HEK293 (cell line): ENCODE results near the gene ARMH4.

Experiments
- CTCF ChIA-PET: fragments of 350-600 bp; formaldehyde crosslinking; extraction: SDS; loops from one replicate; lab custom pipeline; 2021; ENCODE audit warnings: antibody characterized with exemption; lab: Yijun Ruan, JAX
- POLR2A ChIA-PET: fragments of 300-600 bp; formaldehyde crosslinking; extraction: SDS; loops from one replicate; lab custom pipeline; 2020; ENCODE audit warnings: antibody characterized with exemption, inconsistent platforms; lab: Yijun Ruan, JAX
- H3K27ac ChIP-seq: fragments of 200-500 bp; sonication (Bioruptor generic); 2 replicates; pipeline ENCODE4 v1.5.1; 2014; ENCODE audit warnings: low read depth, low read length, control low read depth, inconsistent platforms; ENCODE audit errors: extremely low read depth
- H3K36me3 ChIP-seq, 2 experiments: fragments of 200-500 bp in 1 of 2; sonication (Bioruptor generic) in 1 of 2; 1 replicate in 1 of 2; 2 replicates in 1 of 2; pipeline ENCODE4 v1.5.1; 2014 to 2017; ENCODE audit warnings: inconsistent platforms in 2 of 2, low read length in 2 of 2; ENCODE audit not compliant: control insufficient read depth in 2 of 2, insufficient read depth in 1 of 2
- H3K4me1 ChIP-seq: fragments of 200-500 bp; sonication (Bioruptor generic); 2 replicates; pipeline ENCODE4 v1.5.1; 2014; ENCODE audit warnings: mild to moderate bottlenecking, low read length, inconsistent platforms; ENCODE audit not compliant: control insufficient read depth, insufficient read depth
- H3K4me3 ChIP-seq: 2 replicates; pipeline ENCODE4 v1.5.1; 2011; ENCODE audit warnings: low read depth, mild to moderate bottlenecking, control low read depth, low read length, moderate library complexity
- H3K9me3 ChIP-seq: fragments of 200-500 bp; sonication (Bioruptor generic); 2 replicates; pipeline ENCODE4 v1.5.1; 2014; ENCODE audit warnings: low read depth, low read length, inconsistent platforms; ENCODE audit not compliant: control insufficient read depth, insufficient read depth
- BCL6B ChIP-seq: fragments of 450-650 bp; formaldehyde crosslinking; IDR thresholded peaks from 2 replicates; pipeline ENCODE4 v1.5.1; 2017; ENCODE audit warnings: missing biosample characterization, missing genetic modification characterization
- EGR2 ChIP-seq: fragments of 450-650 bp; formaldehyde crosslinking; IDR thresholded peaks from 2 replicates; pipeline ENCODE4 v1.5.1; 2016; ENCODE audit warnings: low read depth, missing biosample characterization, missing genetic modification characterization
- ELK4 ChIP-seq: IDR thresholded peaks from 2 replicates; pipeline ENCODE4 v1.6.1; 2011; ENCODE audit warnings: mild to moderate bottlenecking, low read depth, low read length, borderline replicate concordance
- FEZF1 ChIP-seq: fragments of 450-650 bp; formaldehyde crosslinking; IDR thresholded peaks from 2 replicates; pipeline ENCODE4 v1.5.1; 2016; ENCODE audit warnings: missing biosample characterization, missing genetic modification characterization
- HIC1 ChIP-seq: fragments of 450-650 bp; formaldehyde crosslinking; IDR thresholded peaks from 2 replicates; pipeline ENCODE4 v1.5.1; 2016; ENCODE audit warnings: missing biosample characterization, missing genetic modification characterization
- REST ChIP-seq: fragments of 450-650 bp; formaldehyde crosslinking; IDR thresholded peaks from 2 replicates; pipeline ENCODE4 v1.5.1; 2016; ENCODE audit warnings: missing biosample characterization, missing genetic modification characterization
- SALL2 ChIP-seq: fragments of 450-650 bp; formaldehyde crosslinking; IDR thresholded peaks from 2 replicates; pipeline ENCODE4 v1.5.0; 2017; ENCODE audit warnings: missing biosample characterization, mild to moderate bottlenecking, missing genetic modification characterization, borderline replicate concordance
- ZBTB48 ChIP-seq: fragments of 450-650 bp; formaldehyde crosslinking; IDR thresholded peaks from 2 replicates; pipeline ENCODE4 v1.5.1; 2016; ENCODE audit warnings: missing biosample characterization, missing genetic modification characterization
- ZNF174 ChIP-seq: fragments of 450-650 bp; formaldehyde crosslinking; IDR thresholded peaks from 2 replicates; pipeline ENCODE4 v1.5.0; 2017; ENCODE audit warnings: missing biosample characterization, mild to moderate bottlenecking, missing genetic modification characterization
- ZNF175 ChIP-seq: fragments of 450-650 bp; formaldehyde crosslinking; IDR thresholded peaks from 2 replicates; pipeline ENCODE4 v1.5.1; 2016; ENCODE audit warnings: missing biosample characterization, missing genetic modification characterization
- ZNF223 ChIP-seq: fragments of 450-650 bp; formaldehyde crosslinking; IDR thresholded peaks from 2 replicates; pipeline ENCODE4 v1.5.1; 2016; ENCODE audit warnings: missing biosample characterization, missing genetic modification characterization
- ZNF335 ChIP-seq: fragments of 450-650 bp; formaldehyde crosslinking; conservative IDR thresholded peaks from 2 replicates; pipeline ENCODE4 v1.5.1; 2016; ENCODE audit warnings: missing biosample characterization, missing genetic modification characterization
- ZNF354C ChIP-seq: fragments of 450-650 bp; formaldehyde crosslinking; IDR thresholded peaks from 2 replicates; pipeline ENCODE4 v1.5.1; 2016; ENCODE audit warnings: missing biosample characterization, missing genetic modification characterization, low read depth, borderline replicate concordance
- ZNF37A ChIP-seq: fragments of 450-650 bp; IDR thresholded peaks from 2 replicates; pipeline ENCODE4 v1.5.1; 2018; ENCODE audit warnings: missing biosample characterization, missing genetic modification characterization
- ZNF580 ChIP-seq: fragments of 450-650 bp; formaldehyde crosslinking; IDR thresholded peaks from 2 replicates; pipeline ENCODE4 v1.5.1; 2016; ENCODE audit warnings: missing biosample characterization, missing genetic modification characterization
- ZNF645 ChIP-seq: fragments of 450-650 bp; formaldehyde crosslinking; IDR thresholded peaks from 2 replicates; pipeline ENCODE4; 2016; ENCODE audit warnings: missing biosample characterization, missing genetic modification characterization
- ZNF677 ChIP-seq: fragments of 450-650 bp; IDR thresholded peaks from 2 replicates; pipeline ENCODE4 v1.5.0; 2018; ENCODE audit warnings: missing biosample characterization, mild to moderate bottlenecking, missing genetic modification characterization, moderate library complexity
- ZNF777 ChIP-seq: fragments of 450-650 bp; formaldehyde crosslinking; IDR thresholded peaks from 2 replicates; pipeline ENCODE4 v1.5.1; 2017; ENCODE audit warnings: missing biosample characterization, missing genetic modification characterization, borderline replicate concordance
- ZSCAN18 ChIP-seq: fragments of 450-650 bp; formaldehyde crosslinking; IDR thresholded peaks from 2 replicates; pipeline ENCODE4 v1.5.1; 2016; ENCODE audit warnings: missing biosample characterization, missing genetic modification characterization

The ARMH4 gene

GRCh38 chr14:57974896-57975295 lies 177.1 kb downstream of the ARMH4 start (continued):
- TF ChIP-seq ELK4 (no peak), FEZF1 (no peak), ZNF677 (no peak), ZBTB48 (no peak)

GRCh38 chr14:57970594-57970993 lies 181.4 kb downstream of the ARMH4 start:
- Histone ChIP-seq H3K27ac (no peak overlapping the region), H3K4me3 (no peak overlapping the region), H3K9me3 (no peaks in the 10 kb centered on the region), H3K4me1 (peaks cover 2% of the 10 kb centered on the region; the same call in 1 of the 2 replicates), H3K36me3 (no peaks in the 10 kb centered on the region)
- no peak for TF ChIP-seq ZNF37A (tag by site-specific recombination)
- no peak for TF ChIP-seq ZNF645
- TF ChIP-seq ZNF223: no peak
- no peak for TF ChIP-seq EGR2 (tag by site-specific recombination)
- POLR2A ChIA-PET: no interaction called here
- CTCF ChIA-PET: interaction anchor here (0.6 to 1.1 kb wide), 3 partner anchors 144 to 201 kb away, joined by 3 to 4 read pairs (median 3); no protein-coding TSS in a partner anchor

- H3K36me3 ChIP-seq: no peaks in the 10 kb centered on the region
- no peak overlapping the region for H3K27ac ChIP-seq
- H3K4me1 ChIP-seq: peaks cover 2% of the 10 kb centered on the region; the same call in 1 of the 2 replicates
- H3K9me3 ChIP-seq: no peaks in the 10 kb centered on the region
- TF ChIP-seq ZNF335: no peak
- no peak for TF ChIP-seq SALL2 (tag by site-specific recombination)
- no peak for TF ChIP-seq ZNF174 (tag by site-specific recombination)
- no peak for TF ChIP-seq ZNF580 (tag by site-specific recombination)
- no peak for TF ChIP-seq BCL6B (tag by site-specific recombination)
- no peak overlapping the region for H3K4me3 ChIP-seq
- ChIA-PET CTCF (interaction anchor here (0.6 kb wide), 1 partner anchor 143 kb away, joined by 4 read pairs; no protein-coding TSS in a partner anchor), POLR2A (no interaction called here)
Measured at GRCh38 chr14:57970175-57970574, 181.8 kb downstream of the ARMH4 start.

GRCh38 chr14:57963071-57963470 lies 188.9 kb downstream of the ARMH4 start:
- H3K9me3 ChIP-seq: no peaks in the 10 kb centered on the region
- ChIA-PET POLR2A (no interaction called here), CTCF (no interaction called here)
- no peaks in the 10 kb centered on the region for H3K4me1 ChIP-seq
- no peak overlapping the region for H3K27ac ChIP-seq
- no peaks in the 10 kb centered on the region for H3K36me3 ChIP-seq
- H3K4me3 ChIP-seq: no peak overlapping the region
- no peak for TF ChIP-seq REST (tag by site-specific recombination)
- TF ChIP-seq HIC1 (tag by site-specific recombination): no peak
- no peak for TF ChIP-seq ZSCAN18 (tag by site-specific recombination)
- no peak for TF ChIP-seq ZNF354C (tag by site-specific recombination)
- no peak for TF ChIP-seq ZNF223
- TF ChIP-seq ZNF175 (tag by site-specific recombination): no peak
- TF ChIP-seq ZNF777 (tag by site-specific recombination): no peak
